ENCODE data around the gene SERPINE1. TPM values are rescaled to one million over a fixed set of nuclear protein-coding genes. Genes with fewer than 3 reads are reported as not detected.
A peak's percentile ranks its signal among the peaks of the same experiment; 100 is the strongest.

SERPINE1 gene
- total and polyA plus RNA-seq, 2 of the 8 experiments (the other 6 are each of a cell fraction or from before 2014, with no cell fraction given): 3.7 to 5.6 TPM

DNA sequence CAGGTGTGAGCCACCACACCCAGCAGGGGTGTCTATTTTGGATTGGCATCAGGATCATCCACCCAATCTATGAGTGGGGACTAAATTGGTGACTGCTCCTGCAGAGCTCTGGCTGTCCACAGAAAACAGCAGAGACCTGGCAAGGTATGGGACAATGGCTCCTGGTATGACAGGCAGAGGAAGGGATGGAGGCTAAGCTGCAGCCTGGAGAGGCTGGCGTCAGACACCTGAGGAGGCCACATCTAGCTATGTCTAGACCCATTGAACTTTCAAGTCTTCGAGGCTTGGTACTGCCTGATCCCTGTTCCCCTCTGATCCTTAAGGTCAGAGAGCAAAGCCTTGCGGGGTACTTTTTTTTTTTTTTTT lies 3.2 kb upstream of the SERPINE1 start:
- Histone ChIP-seq H3K4ac (replicated peaks; ENCODE audit: insufficient read length, low read depth, low read length) (no peak overlapping the region), H2AK5ac (ENCODE audit: low read depth, low read length) (no peak overlapping the region), H4K8ac (ENCODE audit: extremely low read depth, insufficient read depth, low read length) (no peak overlapping the region), H3K79me2 (ENCODE audit: control insufficient read depth in 1 of 2, insufficient read depth in 2 of 2, low read length in 2 of 2) (no peaks in the 10 kb centered on the region), H3K9me3 (ENCODE audit: insufficient read depth in 2 of 2, low read depth in 1 of 2, low read length in 1 of 2) (peaks cover 0 to 4% of the 10 kb centered on the region in 2 experiments; a peak in 1 of 4 replicates), H3K56ac (replicated peaks; ENCODE audit: insufficient read length, low read depth, low read length) (no peak overlapping the region), H3K27me3 (replicated peaks in 1 of 4; ENCODE audit: control insufficient read depth in 3 of 4, extremely low read depth in 1 of 4, insufficient read depth in 3 of 4, low read length in 3 of 4) (no peaks in the 10 kb centered on the region; a peak in 1 of 7 replicates), H3K14ac (ENCODE audit: insufficient read length) (no peak overlapping the region), H2BK120ac (replicated peaks; ENCODE audit: low read depth, low read length) (no peak overlapping the region), H4K91ac (replicated peaks; ENCODE audit: insufficient read length, low read length) (no peak overlapping the region), H2BK5ac (ENCODE audit: low read depth, low read length) (no peak overlapping the region), H3K36me3 (ENCODE audit: control insufficient read depth in 2 of 4, insufficient read depth in 4 of 4, low read length in 3 of 4) (no peaks in the 10 kb centered on the region), H4K5ac (ENCODE audit: insufficient read length, low read depth, low read length) (no peak overlapping the region), H4K20me1 (replicated peaks in 1 of 2; ENCODE audit: control insufficient read depth in 1 of 2, insufficient read depth in 2 of 2, low read length in 2 of 2) (no peaks in the 10 kb centered on the region), H3K27ac (ENCODE audit: low read depth, low read length) (no peak overlapping the region), H2BK12ac (ENCODE audit: low read depth, low read length) (peak overlapping the region; percentile 96; the same call in 1 of the 2 replicates), H3K4me1 (replicated peaks in 1 of 4; ENCODE audit: control insufficient read depth in 3 of 4, insufficient read depth in 4 of 4, low read length in 3 of 4) (peaks cover 11 to 22% (median 14%) of the 10 kb centered on the region in 4 experiments), H3K79me1 (ENCODE audit: low read depth, low read length) (no peaks in the 10 kb centered on the region), H3K23ac (ENCODE audit: insufficient read length) (no peak overlapping the region), H3K4me3 (ENCODE audit: extremely low read depth in 1 of 4, insufficient read depth in 2 of 4, low read depth in 3 of 4, low read length in 4 of 4) (no peak overlapping the region), H3K23me2 (ENCODE audit: low read depth, low read length) (no peaks in the 10 kb centered on the region; the same call in 1 of the 2 replicates), H2BK15ac (ENCODE audit: low read length) (no peak overlapping the region), H2BK20ac (ENCODE audit: low read length) (peak overlapping the region; percentile 90; the same call in 1 of the 2 replicates), H3K4me2 (ENCODE audit: insufficient read depth in 1 of 2, low read depth in 2 of 2, low read length in 2 of 2) (no peak overlapping the region), H3K9ac (replicated peaks in 1 of 4; ENCODE audit: extremely low read depth in 1 of 4, low read depth in 3 of 4, low read length in 3 of 4) (no peak overlapping the region), H2AFZ (ENCODE audit: low read length) (no peak overlapping the region), H3K18ac (ENCODE audit: extremely low read depth, low read length) (peak overlapping the region; percentile 64; the same call in 1 of the 2 replicates)
- ChIA-PET POLR2A (ENCODE audit: partially characterized antibody) (interaction anchor here (0.9 kb wide), 1 partner anchor 51 kb away, joined by 3 read pairs; no protein-coding TSS in a partner anchor), CTCF (ENCODE audit: partially characterized antibody) (interaction anchor here (0.7 to 8.3 kb wide), 9 partner anchors 14 to 271 kb away, joined by 3 to 80 read pairs (median 5); partner anchors contain the start of gene SLC12A9)
- WGBS, 2 experiments (ENCODE audit: extremely low coverage in 1 of 2, insufficient coverage in 1 of 2, insufficient read length in 1 of 2, insufficient replicate concordance in 2 of 2, low coverage in 1 of 2, low lambda C conversion rate in 2 of 2, missing lambda C conversion rate in 1 of 2): 100% methylated on average over 2 of the region's 3 CpGs; no CpG with 5 or more reads in 1 of the 2 experiments
- DNase-seq (ENCODE audit: low read depth in 1 of 2, low spot score in 2 of 2) (no peak), FAIRE-seq (no peak)
- no peak for TF ChIP-seq EP300 (IDR thresholded peaks at IDR 0.05; ENCODE audit: borderline replicate concordance in 1 of 2, low read depth in 2 of 2, low read length in 2 of 2)
- TF ChIP-seq, protein P1, sequence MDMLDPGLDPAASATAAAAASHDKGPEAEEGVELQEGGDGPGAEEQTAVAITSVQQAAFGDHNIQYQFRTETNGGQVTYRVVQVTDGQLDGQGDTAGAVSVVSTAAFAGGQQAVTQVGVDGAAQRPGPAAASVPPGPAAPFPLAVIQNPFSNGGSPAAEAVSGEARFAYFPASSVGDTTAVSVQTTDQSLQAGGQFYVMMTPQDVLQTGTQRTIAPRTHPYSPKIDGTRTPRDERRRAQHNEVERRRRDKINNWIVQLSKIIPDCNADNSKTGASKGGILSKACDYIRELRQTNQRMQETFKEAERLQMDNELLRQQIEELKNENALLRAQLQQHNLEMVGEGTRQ (IDR thresholded peaks at IDR 0.05; ENCODE audit: low read length): no peak
- no peak for TF ChIP-seq CHD1 (IDR thresholded peaks at IDR 0.05; ENCODE audit: low read depth, low read length)
- TF ChIP-seq BCL11A (IDR thresholded peaks at IDR 0.05; ENCODE audit: low read depth in 2 of 2, low read length in 2 of 2): no peak
- no peak for TF ChIP-seq CREB1 (IDR thresholded peaks at IDR 0.05)
- TF ChIP-seq JUN (IDR thresholded peaks at IDR 0.05; ENCODE audit: low read depth, low read length): no peak
- no peak for TF ChIP-seq ZNF274 (IDR thresholded peaks at IDR 0.05; ENCODE audit: borderline replicate concordance, extremely low read depth, low read length)
- TF ChIP-seq RNF2 (IDR thresholded peaks at IDR 0.05; ENCODE audit: borderline replicate concordance, low read depth, low read length, missing control alignments, poor library complexity, severe bottlenecking): no peak
- no peak for TF ChIP-seq POU5F1 (IDR thresholded peaks at IDR 0.05; ENCODE audit: low read depth, low read length)
- no peak for TF ChIP-seq HDAC2 (IDR thresholded peaks at IDR 0.05; ENCODE audit: borderline replicate concordance in 1 of 2, low read depth in 2 of 2, low read length in 2 of 2)
- TF ChIP-seq EZH2 (IDR thresholded peaks at IDR 0.05; ENCODE audit: low read depth, low read length, severe bottlenecking): no peak
- no peak for TF ChIP-seq EGR1 (IDR thresholded peaks at IDR 0.05; ENCODE audit: borderline replicate concordance, low read depth, low read length)

Data from H1 (cell line).